ENCODE measurements around the gene ARL5C.

DNA sequence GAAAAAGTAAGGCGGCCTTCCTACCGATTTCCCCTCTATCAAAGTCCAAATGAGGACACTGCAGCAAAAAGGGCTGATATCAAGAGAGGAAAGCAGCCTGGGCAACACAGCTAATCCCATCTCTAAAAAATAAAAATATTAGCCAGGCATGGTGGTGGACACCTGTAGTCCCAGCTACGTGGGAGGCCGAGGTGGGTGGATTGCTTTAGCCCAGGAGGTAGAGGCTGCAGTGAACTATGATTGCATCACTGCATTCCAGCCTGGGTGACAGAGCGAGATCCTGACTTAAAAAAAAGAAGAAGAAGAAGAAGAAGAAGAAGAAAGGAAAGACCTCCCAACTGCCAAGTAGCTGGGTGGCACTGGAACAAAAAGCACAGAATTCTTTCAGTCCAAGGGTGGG, 17.1 kb upstream of the ARL5C start:
- TF ChIP-seq EZH2 (IDR thresholded peaks at IDR 0.05; ENCODE audit: insufficient read depth, poor library complexity, severe bottlenecking) (no peak), EZH2phosphoT487 (IDR thresholded peaks at IDR 0.05; ENCODE audit: insufficient read depth, low read depth) (no peak)
